GM20000 (cell line): ENCODE results near the gene EFNA3.

ENCODE experiments used
- DNase-seq: peaks from one replicate; pipeline ENCODE4 v3.0.0; 2012; ENCODE audit warnings: low spot score
- CTCF ChIP-seq: IDR thresholded peaks from 2 replicates; pipeline ENCODE4 v1.5.1; 2012; ENCODE audit warnings: mild to moderate bottlenecking, control low read depth; ENCODE audit errors: extremely low read depth, missing control alignments

The EFNA3 gene

GRCh38 chr1:155042789-155043188 is 35.8 kb upstream of the EFNA3 start:
- TF ChIP-seq CTCF = no peak
- no peak for DNase-seq

DNA sequence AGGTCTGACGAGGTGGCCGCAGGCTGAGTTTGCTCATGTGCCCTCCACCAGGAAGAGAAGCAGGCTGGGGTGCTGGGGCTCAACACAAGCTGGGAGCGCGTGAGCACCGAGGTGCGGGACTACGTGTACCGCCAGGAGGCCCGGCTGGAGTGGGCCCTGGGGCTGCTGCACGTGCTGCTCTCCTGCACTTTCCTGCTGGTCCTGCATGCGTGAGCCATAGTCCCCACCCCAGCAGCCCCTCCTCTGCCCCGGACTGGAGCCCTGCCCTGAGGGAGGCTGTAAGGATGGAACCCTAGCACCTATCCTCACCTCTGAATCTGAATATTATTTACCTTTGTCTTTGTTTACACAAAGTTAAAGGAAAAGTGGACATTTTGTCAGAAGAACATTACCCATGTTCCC is 35.3 kb upstream of the EFNA3 start:
- no peak for TF ChIP-seq CTCF
- no peak for DNase-seq

GRCh38 chr1:155043793-155044192 is 34.8 kb upstream of the EFNA3 start:
- no peak for TF ChIP-seq CTCF
- no peak for DNase-seq

DNA sequence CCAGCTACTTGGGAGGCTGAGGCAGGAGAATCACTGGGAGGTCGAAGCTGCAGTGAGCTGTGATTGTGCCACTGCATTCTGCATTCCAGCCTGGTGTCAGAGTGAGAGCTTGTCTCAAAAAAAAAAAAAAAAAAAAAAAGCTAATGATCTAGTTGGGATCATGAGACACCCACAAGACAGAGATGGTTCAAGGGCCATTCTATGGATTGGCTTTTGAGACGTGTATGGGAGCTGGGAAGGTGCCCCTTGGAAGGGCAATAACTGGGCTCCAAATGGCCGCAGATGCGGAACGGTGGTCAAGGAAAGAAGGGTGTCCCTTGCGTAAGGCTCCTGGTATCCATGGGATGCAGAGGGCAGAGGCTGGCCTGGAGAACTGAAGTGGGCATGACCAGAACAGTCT is 34.3 kb upstream of the EFNA3 start:
- TF ChIP-seq CTCF = no peak
- no peak for DNase-seq

DNA sequence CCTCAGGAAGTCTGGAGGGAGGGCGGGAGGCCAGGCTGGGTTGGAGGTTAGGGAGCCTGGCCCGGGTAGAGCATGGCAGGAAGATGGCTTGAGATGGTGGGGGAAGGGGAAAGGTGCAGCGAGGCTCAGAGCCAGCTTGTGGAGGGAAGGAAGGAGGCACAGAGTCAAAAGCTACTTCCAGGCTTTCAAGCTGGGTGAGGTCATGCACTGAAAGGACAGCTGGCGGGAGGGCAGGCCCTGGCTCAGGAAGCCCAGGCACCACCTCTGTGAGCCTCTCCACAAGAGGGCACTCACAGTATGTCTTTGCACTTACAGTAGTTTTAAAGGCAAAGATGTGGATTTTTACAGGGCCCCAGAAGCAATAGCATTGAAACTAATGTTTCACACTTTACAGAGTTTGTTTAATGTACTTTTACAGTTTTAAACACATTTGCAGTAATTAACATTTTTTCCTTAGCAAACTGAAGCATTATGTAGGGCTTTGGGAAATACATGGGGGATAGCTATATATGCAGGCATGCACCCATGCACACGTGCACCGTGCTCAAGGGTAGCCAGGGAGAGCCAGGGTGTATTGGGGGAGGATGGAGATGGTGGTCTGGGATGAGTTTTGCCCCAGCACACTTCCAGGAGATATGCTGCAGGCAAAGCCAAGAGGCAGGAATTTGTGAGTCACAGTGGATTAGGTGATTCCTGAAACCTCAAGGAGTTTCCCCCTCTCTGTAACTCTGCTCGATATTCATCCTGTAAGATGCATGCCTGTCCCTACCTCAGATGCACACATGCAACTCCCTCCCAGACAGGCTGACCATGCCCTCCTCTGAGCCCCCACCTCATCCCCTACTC is 33.6 kb upstream of the EFNA3 start:
- DNase-seq = peak; percentile 78
- TF ChIP-seq CTCF = peak; percentile 36

GRCh38 chr1:155048449-155049334 is 29.9 kb upstream of the EFNA3 start:
- no peak for TF ChIP-seq CTCF
- no peak for DNase-seq
